HG03196 (cell line): ENCODE data around the gene HORMAD2.

ENCODE experiments used
- ATAC-seq: cut with Tn5 transposase; IDR thresholded peaks from one replicate; pipeline ENCODE4 v1.9.1; 2021; ENCODE audit not compliant: unreplicated experiment

The HORMAD2 gene

GRCh38 chr22:30224161-30224857 is 144.0 kb downstream of the HORMAD2 start:
- no peak for ATAC-seq

- ATAC-seq = no peak
Measured at GRCh38 chr22:30225220-30225927, 145.1 kb downstream of the HORMAD2 start.

- no peak for ATAC-seq
Measured at GRCh38 chr22:30226192-30226832, 146.0 kb downstream of the HORMAD2 start.
